HepG2 (cell line): ENCODE results near the gene OR52E8. TPM values are rescaled to one million over a fixed set of nuclear protein-coding genes. Genes with fewer than 3 reads are reported as not detected.

Source experiments
- ATAC-seq: fragments of 200-7000 bp; cut with Tn5 transposase; 3 replicates; pipeline ENCODE4 v1.9.1; 2020; ENCODE audit warnings: mild to moderate bottlenecking, moderate library complexity
- BruUV-seq: library from RNA; stranded (reverse); fragments of 400-500 nt; replicated peaks from 2 replicates; lab custom pipeline; 2021; lab: Mats Ljungman, UMichigan
- CTCF ChIA-PET: fragments of 300-600 bp; formaldehyde crosslinking; extraction: SDS; loops from one replicate; lab custom pipeline; 2021; ENCODE audit warnings: low total read pairs, inconsistent platforms, low intra/inter-chr PET ratio; lab: Yijun Ruan, JAX
- POLR2A ChIA-PET: fragments of 350-600 bp; sonication (Branson Sonifier 250); formaldehyde crosslinking; loops from one replicate; lab custom pipeline; 2020; ENCODE audit warnings: antibody characterized with exemption, inconsistent platforms; lab: Yijun Ruan, JAX
- DNase-seq: peaks from one replicate; pipeline ENCODE4 v3.0.0-alpha.2; 2015; ENCODE audit warnings: low spot score
- FAIRE-seq: peaks from 3 replicates; lab custom pipeline; 2011; peaks lifted over from hg19 to GRCh38; lab: Jason Lieb, UNC
- H2AFZ ChIP-seq: one replicate; pipeline ENCODE4 v1.6.1; 2011; ENCODE audit warnings: low read length, inconsistent platforms
- H3K27ac ChIP-seq: fragments of 300-600 bp; 3 replicates; pipeline ENCODE4 v1.8.0; 2011; ENCODE audit warnings: mixed run types, mild to moderate bottlenecking, mixed read lengths, low read length, inconsistent platforms; ENCODE audit not compliant: insufficient read depth; ENCODE audit errors: extremely low read length
- H3K27me3 ChIP-seq, 2 experiments: fragments of 200-600 bp in 1 of 2; 2 replicates in 1 of 2; 3 replicates in 1 of 2; pipeline versions ENCODE4 v1.6.0 to v1.8.0; 2011; ENCODE audit warnings: low read length in 2 of 2, mild to moderate bottlenecking in 2 of 2, moderate library complexity in 2 of 2, inconsistent platforms in 1 of 2; ENCODE audit not compliant: insufficient read depth in 2 of 2, control insufficient read depth in 1 of 2
- H3K36me3 ChIP-seq, 2 experiments: fragments of 200-600 bp in 1 of 2; replicated peaks in 1 of 2; 2 replicates in 1 of 2; 3 replicates in 1 of 2; pipeline versions ENCODE4 v1.5.1 to v1.8.0; 2011; ENCODE audit warnings: low read length in 2 of 2, inconsistent platforms in 1 of 2; ENCODE audit not compliant: insufficient read depth in 2 of 2, control insufficient read depth in 1 of 2
- H3K4me1 ChIP-seq: 2 replicates; pipeline ENCODE4 v1.5.1; 2012; ENCODE audit warnings: low read length, inconsistent platforms; ENCODE audit not compliant: insufficient read depth
- H3K4me2 ChIP-seq: 2 replicates; pipeline ENCODE4 v1.6.0; 2011; ENCODE audit warnings: low read depth, low read length, inconsistent platforms
- H3K4me3 ChIP-seq, 3 experiments: fragments of 200-600 bp in 1 of 3; sonication (generic), shearing (Covaris generic) in 1 of 3; replicated peaks in 1 of 3; 2 replicates each; pipeline ENCODE4 v1.5.1; 2011 to 2016; ENCODE audit warnings: low read length in 3 of 3, inconsistent platforms in 2 of 3, low read depth in 2 of 3, mild to moderate bottlenecking in 2 of 3, control low read depth in 1 of 3, mixed read lengths in 1 of 3; ENCODE audit not compliant: insufficient read depth in 1 of 3
- H3K79me2 ChIP-seq: one replicate; pipeline ENCODE4 v1.6.1; 2011; ENCODE audit warnings: low read length, inconsistent platforms; ENCODE audit not compliant: insufficient read depth
- H3K9ac ChIP-seq: 2 replicates; pipeline ENCODE4 v1.6.0; 2011; ENCODE audit warnings: mild to moderate bottlenecking, low read depth, low read length, inconsistent platforms; ENCODE audit not compliant: insufficient read depth
- H3K9me3 ChIP-seq: 2 replicates; pipeline ENCODE4 v1.5.1; 2012; ENCODE audit warnings: mild to moderate bottlenecking, low read length
- H4K20me1 ChIP-seq: 2 replicates; pipeline ENCODE4 v1.6.0; 2011; ENCODE audit warnings: inconsistent platforms, mild to moderate bottlenecking, low read length, moderate library complexity; ENCODE audit not compliant: insufficient read depth
- ATM ChIP-seq: fragments of 450-650 bp; IDR thresholded peaks from 2 replicates; pipeline ENCODE4 v1.7.1; 2017; ENCODE audit warnings: mild to moderate bottlenecking, borderline replicate concordance
- KDM3A ChIP-seq: IDR thresholded peaks from 2 replicates; pipeline ENCODE4 v1.6.1; 2018; ENCODE audit warnings: low read depth, missing compliant biosample characterization
- PTBP1 ChIP-seq: fragments of 200-400 bp; formaldehyde crosslinking; IDR thresholded peaks from 2 replicates; pipeline ENCODE4 v1.6.1; 2018; ENCODE audit warnings: low read length, low read depth; ENCODE audit not compliant: poor library complexity, severe bottlenecking
- RFXANK ChIP-seq: IDR thresholded peaks from 2 replicates; pipeline ENCODE4 v1.6.1; 2016
- ZFX ChIP-seq: sonication (generic); formaldehyde crosslinking; IDR thresholded peaks from 2 replicates; pipeline ENCODE4 v1.4.0; 2020; ENCODE audit warnings: mild to moderate bottlenecking, low read depth, missing genetic modification reagents, moderate library complexity
- ZNF253 ChIP-seq: sonication (generic); formaldehyde crosslinking; IDR thresholded peaks from 2 replicates; pipeline ENCODE4 v1.8.0; 2022; ENCODE audit warnings: mild to moderate bottlenecking, missing genetic modification reagents, borderline replicate concordance
- WGBS: methylation state at CpG from one replicate; pipeline ENCODE4 v1.1.6; 2017; ENCODE audit warnings: low lambda C conversion rate; 5-methylcytosine and 5-hydroxymethylcytosine counted together
- in situ Hi-C: cut with HindIII; loops from 2 replicates; pipeline ENCODE4 v1.10.0; 2017; ENCODE audit warnings: low pct_unique_long_range_greater_than_20kb; ENCODE audit not compliant: extremely low pct_ligation_motif_present
- intact Hi-C: fragments of 100-400 bp; cut with micrococcal nuclease; formaldehyde crosslinking; loops from one replicate; pipeline ENCODE4 v1.10.0; 2022; ENCODE audit not compliant: unreplicated experiment
- polyA plus RNA-seq, 8 experiments: library from polyadenylated mRNA; depleted of rRNA in 3 of 8; stranded (reverse) in 7 of 8; unstranded in 1 of 8; fragments of >200 nt; fragmentation: Illumina TruSeq in 4 of 8; extraction: Trizol in 4 of 8; gene quantifications; 2 replicates each; pipeline versions ENCODE4 v1.2.1 to v1.2.3, GENCODE V29; 2011 to 2016; ENCODE audit warnings: low read depth in 4 of 8, missing spikeins in 1 of 8, mixed read lengths in 1 of 8; ENCODE audit not compliant: insufficient read depth in 1 of 8
- total RNA-seq, 5 experiments: library from RNA; depleted of rRNA; stranded (reverse); fragments of >200 nt; fragmentation: Illumina TruSeq; extraction: Trizol; gene quantifications; 2 replicates each; pipeline ENCODE4 v1.2.3, GENCODE V29; 2016; ENCODE audit warnings: low read depth in 1 of 5
- TF ChIP-seq, protein P1 (sequence below): sonication (generic); formaldehyde crosslinking; IDR thresholded peaks from 2 replicates; pipeline ENCODE4 v1.5.0; 2020; ENCODE audit warnings: missing genetic modification reagents

Gene OR52E8
- total and polyA plus RNA-seq, 2 of the 13 experiments (the other 11 are each of a cell fraction or from before 2014, with no cell fraction given): not detected

- POLR2A ChIA-PET: no interaction called here
- TF ChIP-seq ZFX (CRISPR knock-in tag) (no peak), RFXANK (no peak), KDM3A (CRISPR knock-in tag) (no peak), ZNF253 (CRISPR knock-in tag) (no peak), PTBP1 (no peak), ATM (no peak)
- TF ChIP-seq, protein P1, sequence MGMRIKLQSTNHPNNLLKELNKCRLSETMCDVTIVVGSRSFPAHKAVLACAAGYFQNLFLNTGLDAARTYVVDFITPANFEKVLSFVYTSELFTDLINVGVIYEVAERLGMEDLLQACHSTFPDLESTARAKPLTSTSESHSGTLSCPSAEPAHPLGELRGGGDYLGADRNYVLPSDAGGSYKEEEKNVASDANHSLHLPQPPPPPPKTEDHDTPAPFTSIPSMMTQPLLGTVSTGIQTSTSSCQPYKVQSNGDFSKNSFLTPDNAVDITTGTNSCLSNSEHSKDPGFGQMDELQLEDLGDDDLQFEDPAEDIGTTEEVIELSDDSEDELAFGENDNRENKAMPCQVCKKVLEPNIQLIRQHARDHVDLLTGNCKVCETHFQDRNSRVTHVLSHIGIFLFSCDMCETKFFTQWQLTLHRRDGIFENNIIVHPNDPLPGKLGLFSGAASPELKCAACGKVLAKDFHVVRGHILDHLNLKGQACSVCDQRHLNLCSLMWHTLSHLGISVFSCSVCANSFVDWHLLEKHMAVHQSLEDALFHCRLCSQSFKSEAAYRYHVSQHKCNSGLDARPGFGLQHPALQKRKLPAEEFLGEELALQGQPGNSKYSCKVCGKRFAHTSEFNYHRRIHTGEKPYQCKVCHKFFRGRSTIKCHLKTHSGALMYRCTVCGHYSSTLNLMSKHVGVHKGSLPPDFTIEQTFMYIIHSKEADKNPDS: no peak
- peaks cover 1 to 25% of the 10 kb centered on the region in 2 experiments for H3K27me3 ChIP-seq
- no peak overlapping the region for H2AFZ ChIP-seq
- FAIRE-seq (no peak), DNase-seq (no peak), ATAC-seq (no peak)
- no TSS peak for BruUV-seq
- no peak overlapping the region for H3K4me3 ChIP-seq
- 10% methylated on average over 6 of the region's 6 CpGs for WGBS
- no peaks in the 10 kb centered on the region for H3K79me2 ChIP-seq
- H3K4me1 ChIP-seq: peaks cover 18% of the 10 kb centered on the region
- H3K36me3 ChIP-seq: no peaks in the 10 kb centered on the region
- no peak overlapping the region for H3K4me2 ChIP-seq
- H4K20me1 ChIP-seq: no peaks in the 10 kb centered on the region
- H3K27ac ChIP-seq: no peak overlapping the region
- no peaks in the 10 kb centered on the region for H3K9me3 ChIP-seq
- CTCF ChIA-PET: interaction anchor here (3.1 kb wide), 1 partner anchor 334 kb away, joined by 35 read pairs; no protein-coding TSS in a partner anchor
- intact Hi-C loops: no loop called here
- no peak overlapping the region for H3K9ac ChIP-seq
- in situ Hi-C loops: loop anchor here (5.0 to 10.0 kb wide), 3 partner anchors 125 to 333 kb away; partner anchors contain the start of genes TRIM22 and TRIM5
These were observed 47.3 kb downstream of the OR52E8 start for GRCh38 chr11:5809905-5810795.
